ENCODE results near the gene FARP1. TPM values are rescaled to one million over a fixed set of nuclear protein-coding genes. Genes with fewer than 3 reads are reported as not detected.

The FARP1 gene
- total RNA-seq, 6 experiments from 2014 or later: 44.9 to 104 (median 80.0) TPM

DNA sequence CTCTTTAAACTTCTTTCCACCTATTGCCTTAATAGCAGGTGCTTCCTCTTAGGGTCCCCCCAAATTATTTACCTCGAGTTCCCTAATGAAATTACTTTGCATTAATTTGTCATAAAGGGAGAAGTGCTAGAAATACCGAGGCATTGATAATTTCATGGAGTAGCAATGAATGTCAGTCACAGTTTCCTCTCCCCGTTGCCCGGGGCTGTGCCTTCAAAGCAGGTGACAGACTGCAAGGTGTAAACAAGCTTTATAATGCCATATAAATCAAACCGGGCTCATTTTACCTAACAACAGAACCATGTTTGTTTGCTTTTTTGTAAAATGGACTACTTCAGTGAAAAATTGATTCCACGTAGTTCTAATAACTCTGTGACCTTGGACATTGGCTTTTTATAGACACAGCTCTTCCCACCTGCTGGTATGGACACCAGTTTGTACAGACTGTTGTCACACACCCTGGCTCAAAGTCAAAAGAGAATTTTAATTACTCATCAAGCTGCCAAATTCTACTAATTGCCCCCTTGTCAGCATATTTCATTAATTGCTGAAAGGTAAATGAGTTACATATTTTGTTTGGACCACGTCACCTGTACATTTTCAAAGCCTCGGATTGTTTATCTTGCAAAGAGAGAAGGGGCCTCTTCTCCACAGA lies 262.9 kb downstream of the FARP1 start:
- no peak for DNase-seq
- peaks cover 0 to 11% (median 5%) of the 10 kb centered on the region in 4 donors for H3K4me1 ChIP-seq
- no peaks in the 10 kb centered on the region for H3K27me3 ChIP-seq
- H3K36me3 ChIP-seq: peaks cover 0 to 1% (median 0%) of the 10 kb centered on the region in 4 donors
- intact Hi-C loops (cut with DNase I): no loop called here
- peak; percentile 36 to 53 (median 44) for ATAC-seq
- no peak overlapping the region for H3K4me3 ChIP-seq
- H3K27ac ChIP-seq: no peak overlapping the region
- no peaks in the 10 kb centered on the region for H3K9me3 ChIP-seq
- 50% methylated on average over 8 of the region's 8 CpGs for WGBS (ENCODE audit: insufficient coverage, low coverage, low lambda C conversion rate, missing lambda C conversion rate)
- TF ChIP-seq, protein P1, sequence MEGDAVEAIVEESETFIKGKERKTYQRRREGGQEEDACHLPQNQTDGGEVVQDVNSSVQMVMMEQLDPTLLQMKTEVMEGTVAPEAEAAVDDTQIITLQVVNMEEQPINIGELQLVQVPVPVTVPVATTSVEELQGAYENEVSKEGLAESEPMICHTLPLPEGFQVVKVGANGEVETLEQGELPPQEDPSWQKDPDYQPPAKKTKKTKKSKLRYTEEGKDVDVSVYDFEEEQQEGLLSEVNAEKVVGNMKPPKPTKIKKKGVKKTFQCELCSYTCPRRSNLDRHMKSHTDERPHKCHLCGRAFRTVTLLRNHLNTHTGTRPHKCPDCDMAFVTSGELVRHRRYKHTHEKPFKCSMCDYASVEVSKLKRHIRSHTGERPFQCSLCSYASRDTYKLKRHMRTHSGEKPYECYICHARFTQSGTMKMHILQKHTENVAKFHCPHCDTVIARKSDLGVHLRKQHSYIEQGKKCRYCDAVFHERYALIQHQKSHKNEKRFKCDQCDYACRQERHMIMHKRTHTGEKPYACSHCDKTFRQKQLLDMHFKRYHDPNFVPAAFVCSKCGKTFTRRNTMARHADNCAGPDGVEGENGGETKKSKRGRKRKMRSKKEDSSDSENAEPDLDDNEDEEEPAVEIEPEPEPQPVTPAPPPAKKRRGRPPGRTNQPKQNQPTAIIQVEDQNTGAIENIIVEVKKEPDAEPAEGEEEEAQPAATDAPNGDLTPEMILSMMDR (IDR thresholded peaks at IDR 0.05): no peak
- TF ChIP-seq POLR2A (IDR thresholded peaks at IDR 0.05): no peak

DNA sequence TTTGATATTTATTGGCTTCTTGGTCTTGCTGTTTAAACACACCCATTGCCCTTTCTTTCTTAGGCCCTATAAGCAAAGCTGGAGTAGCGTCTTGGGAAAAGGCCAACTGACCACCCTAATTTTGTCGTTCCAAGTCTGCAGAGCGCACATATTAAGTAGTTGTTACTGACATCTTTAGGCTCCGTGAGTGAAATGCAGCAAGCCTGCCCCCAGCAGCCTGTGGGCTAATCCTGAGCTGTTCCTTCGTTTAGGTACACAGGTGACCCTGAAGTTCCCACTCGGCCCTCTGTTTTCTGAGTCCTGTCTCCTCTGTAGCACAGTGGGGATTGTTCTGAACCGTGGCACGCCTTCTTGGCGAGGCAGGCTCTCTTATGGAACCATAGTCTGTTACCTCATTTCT lies 263.5 kb downstream of the FARP1 start:
- Histone ChIP-seq H3K4me3 (no peak overlapping the region), H3K27me3 (no peaks in the 10 kb centered on the region), H3K27ac (no peak overlapping the region), H3K9me3 (no peaks in the 10 kb centered on the region), H3K36me3 (peaks cover 0 to 3% (median under 1%) of the 10 kb centered on the region in 4 donors), H3K4me1 (peaks cover 0 to 11% (median 5%) of the 10 kb centered on the region in 4 donors)
- TF ChIP-seq, protein P1 (IDR thresholded peaks at IDR 0.05): peak in 1 of 4 donors; percentile 11
- TF ChIP-seq POLR2A (IDR thresholded peaks at IDR 0.05): no peak
- peak in 1 of 4 donors; percentile 38 for ATAC-seq
- 94% methylated on average over 7 of the region's 9 CpGs for WGBS (ENCODE audit: insufficient coverage, low coverage, low lambda C conversion rate, missing lambda C conversion rate)
- intact Hi-C loops (cut with DNase I): no loop called here
- DNase-seq: no peak

DNA sequence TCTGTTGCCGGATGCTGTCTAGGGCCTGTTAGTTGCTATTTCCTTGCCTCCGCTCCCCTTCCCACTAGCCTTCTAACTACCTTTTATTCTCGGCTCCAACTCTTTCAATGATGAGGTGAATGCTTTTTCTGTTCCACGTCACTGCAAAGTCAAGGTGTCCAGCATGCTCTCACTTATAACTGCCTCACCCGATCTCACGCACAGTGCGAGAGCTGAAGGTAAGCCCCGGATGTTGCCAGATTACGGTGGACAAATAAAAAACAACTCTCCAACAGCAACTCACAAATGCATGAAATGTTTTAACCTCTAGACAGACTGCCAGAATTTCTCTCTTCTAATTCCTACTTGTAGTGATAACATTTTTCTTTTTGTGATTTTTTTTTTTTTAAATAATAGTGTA lies 264.1 kb downstream of the FARP1 start:
- 97% methylated on average over 6 of the region's 9 CpGs for WGBS (ENCODE audit: insufficient coverage, low coverage, low lambda C conversion rate, missing lambda C conversion rate)
- intact Hi-C loops (cut with DNase I): no loop called here
- H3K27me3 ChIP-seq: no peaks in the 10 kb centered on the region
- TF ChIP-seq, protein P1 (IDR thresholded peaks at IDR 0.05): no peak
- TF ChIP-seq POLR2A (IDR thresholded peaks at IDR 0.05): no peak
- H3K4me3 ChIP-seq: no peak overlapping the region
- H3K4me1 ChIP-seq: peaks cover 0 to 11% (median 5%) of the 10 kb centered on the region in 4 donors
- DNase-seq: no peak
- H3K36me3 ChIP-seq: peaks cover 0 to 7% (median 1%) of the 10 kb centered on the region in 4 donors
- H3K27ac ChIP-seq: no peak overlapping the region
- no peaks in the 10 kb centered on the region for H3K9me3 ChIP-seq
- ATAC-seq: no peak

DNA sequence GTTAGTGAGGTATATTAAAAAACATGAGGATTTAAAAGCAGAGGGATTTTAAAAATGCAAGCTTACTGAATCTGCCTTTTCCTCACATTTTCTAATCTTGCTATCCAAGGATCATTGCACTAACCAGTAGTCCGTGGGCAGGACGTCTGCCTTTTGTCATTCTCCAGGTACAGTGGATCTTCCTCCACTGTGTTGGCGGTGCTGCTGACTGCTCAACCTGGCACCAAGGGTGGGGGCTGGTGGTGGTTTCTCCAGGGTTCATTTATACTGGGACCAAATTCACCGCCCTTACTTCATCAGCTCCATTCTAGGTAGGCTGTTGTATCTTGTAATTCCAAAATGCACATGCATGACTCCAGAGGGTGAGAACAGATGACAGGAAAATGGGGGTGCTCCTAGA lies 264.7 kb downstream of the FARP1 start:
- no peaks in the 10 kb centered on the region for H3K9me3 ChIP-seq
- peaks cover 0 to 13% (median 1%) of the 10 kb centered on the region in 4 donors for H3K36me3 ChIP-seq
- no peak overlapping the region for H3K4me3 ChIP-seq
- H3K4me1 ChIP-seq: peaks cover 0 to 11% (median 5%) of the 10 kb centered on the region in 4 donors
- no peaks in the 10 kb centered on the region for H3K27me3 ChIP-seq
- intact Hi-C loops (cut with DNase I): no loop called here
- no peak overlapping the region for H3K27ac ChIP-seq
- no peak for TF ChIP-seq POLR2A (IDR thresholded peaks at IDR 0.05)
- TF ChIP-seq, protein P1 (IDR thresholded peaks at IDR 0.05): no peak
- WGBS (ENCODE audit: insufficient coverage, low coverage, low lambda C conversion rate, missing lambda C conversion rate): 95% methylated on average over 3 of the region's 4 CpGs
- no peak for ATAC-seq
- no peak for DNase-seq
